ENCODE data around the gene CHURC1.
A peak's percentile ranks its signal among the peaks of the same experiment; 100 is the strongest.

Gene CHURC1

GRCh38 chr14:64958743-64959142 lies 44.5 kb downstream of the CHURC1 start:
- DNase-seq (ENCODE audit: extremely low read depth, low read depth): no peak
- TF ChIP-seq CTCF (IDR thresholded peaks at IDR 0.05; ENCODE audit: low read depth, low read length, missing control alignments): no peak
- no peak overlapping the region for H3K4me3 ChIP-seq (replicated peaks; ENCODE audit: low read depth, low read length)

GRCh38 chr14:64960762-64961276 lies 46.6 kb downstream of the CHURC1 start:
- DNase-seq (ENCODE audit: extremely low read depth, low read depth): no peak
- TF ChIP-seq CTCF (IDR thresholded peaks at IDR 0.05; ENCODE audit: low read depth, low read length, missing control alignments): no peak
- no peak overlapping the region for H3K4me3 ChIP-seq (replicated peaks; ENCODE audit: low read depth, low read length)

- no peak overlapping the region for H3K4me3 ChIP-seq (replicated peaks; ENCODE audit: low read depth, low read length)
- no peak for DNase-seq (ENCODE audit: extremely low read depth, low read depth)
- peak; percentile 10 for TF ChIP-seq CTCF (IDR thresholded peaks at IDR 0.05; ENCODE audit: low read depth, low read length, missing control alignments)
These were observed 49.4 kb downstream of the CHURC1 start for GRCh38 chr14:64963611-64964010.

- H3K4me3 ChIP-seq (replicated peaks; ENCODE audit: low read depth, low read length): no peak overlapping the region
- DNase-seq (ENCODE audit: extremely low read depth, low read depth): no peak
- TF ChIP-seq CTCF (IDR thresholded peaks at IDR 0.05; ENCODE audit: low read depth, low read length, missing control alignments): no peak
These were observed 51.2 kb downstream of the CHURC1 start for GRCh38 chr14:64965356-64966000.

- TF ChIP-seq CTCF (IDR thresholded peaks at IDR 0.05; ENCODE audit: low read depth, low read length, missing control alignments): no peak
- DNase-seq (ENCODE audit: extremely low read depth, low read depth): no peak
- no peak overlapping the region for H3K4me3 ChIP-seq (replicated peaks; ENCODE audit: low read depth, low read length)
These were observed 52.7 kb downstream of the CHURC1 start for GRCh38 chr14:64966976-64967375.

GRCh38 chr14:64968167-64968566 lies 53.9 kb downstream of the CHURC1 start:
- H3K4me3 ChIP-seq (replicated peaks; ENCODE audit: low read depth, low read length): no peak overlapping the region
- no peak for DNase-seq (ENCODE audit: extremely low read depth, low read depth)
- TF ChIP-seq CTCF (IDR thresholded peaks at IDR 0.05; ENCODE audit: low read depth, low read length, missing control alignments): no peak

GRCh38 chr14:64968651-64969050 lies 54.4 kb downstream of the CHURC1 start:
- no peak overlapping the region for H3K4me3 ChIP-seq (replicated peaks; ENCODE audit: low read depth, low read length)
- no peak for DNase-seq (ENCODE audit: extremely low read depth, low read depth)
- TF ChIP-seq CTCF (IDR thresholded peaks at IDR 0.05; ENCODE audit: low read depth, low read length, missing control alignments): no peak

All from HFF-Myc (cell line).